Measurements from ENCODE around the gene AP3B1. TPM values are rescaled to one million over a fixed set of nuclear protein-coding genes. Genes with fewer than 3 reads are reported as not detected.

AP3B1 gene
- polyA plus RNA-seq, 1 experiment: 67.0 TPM

DNA sequence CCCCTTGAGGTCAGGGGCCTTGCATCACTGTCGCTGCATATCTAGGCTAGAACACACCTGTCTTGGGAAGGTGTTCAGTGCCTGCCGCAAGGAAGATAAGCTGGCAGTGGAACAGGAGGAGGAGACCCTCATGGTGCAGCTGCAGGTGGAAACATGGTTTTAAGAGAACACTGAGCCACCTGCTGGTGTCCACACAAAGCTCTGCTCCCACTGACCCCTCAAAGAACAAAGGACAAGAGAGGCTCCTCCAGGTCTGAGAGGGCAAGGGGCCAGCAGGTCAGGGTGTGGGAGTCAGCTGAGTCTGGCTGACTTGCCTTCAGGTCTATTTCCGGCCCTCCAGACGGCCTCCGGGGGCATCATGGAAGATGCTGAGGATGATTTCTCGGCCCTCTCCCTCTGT, 308.2 kb downstream of the AP3B1 start:
- TF ChIP-seq, protein P1, sequence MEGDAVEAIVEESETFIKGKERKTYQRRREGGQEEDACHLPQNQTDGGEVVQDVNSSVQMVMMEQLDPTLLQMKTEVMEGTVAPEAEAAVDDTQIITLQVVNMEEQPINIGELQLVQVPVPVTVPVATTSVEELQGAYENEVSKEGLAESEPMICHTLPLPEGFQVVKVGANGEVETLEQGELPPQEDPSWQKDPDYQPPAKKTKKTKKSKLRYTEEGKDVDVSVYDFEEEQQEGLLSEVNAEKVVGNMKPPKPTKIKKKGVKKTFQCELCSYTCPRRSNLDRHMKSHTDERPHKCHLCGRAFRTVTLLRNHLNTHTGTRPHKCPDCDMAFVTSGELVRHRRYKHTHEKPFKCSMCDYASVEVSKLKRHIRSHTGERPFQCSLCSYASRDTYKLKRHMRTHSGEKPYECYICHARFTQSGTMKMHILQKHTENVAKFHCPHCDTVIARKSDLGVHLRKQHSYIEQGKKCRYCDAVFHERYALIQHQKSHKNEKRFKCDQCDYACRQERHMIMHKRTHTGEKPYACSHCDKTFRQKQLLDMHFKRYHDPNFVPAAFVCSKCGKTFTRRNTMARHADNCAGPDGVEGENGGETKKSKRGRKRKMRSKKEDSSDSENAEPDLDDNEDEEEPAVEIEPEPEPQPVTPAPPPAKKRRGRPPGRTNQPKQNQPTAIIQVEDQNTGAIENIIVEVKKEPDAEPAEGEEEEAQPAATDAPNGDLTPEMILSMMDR (IDR thresholded peaks at IDR 0.05; ENCODE audit: low read depth, low read length): no peak
- Histone ChIP-seq H3K9me3 (ENCODE audit: control insufficient read depth, insufficient read depth, low read length) (no peaks in the 10 kb centered on the region; the same call in 1 of the 2 replicates), H3K4me3 (ENCODE audit: low read depth, low read length) (no peak overlapping the region), H3K27ac (ENCODE audit: low read depth, low read length) (no peak overlapping the region), H3K27me3 (ENCODE audit: control insufficient read depth, insufficient read depth, low read length) (peaks cover 6% of the 10 kb centered on the region)
- DNase-seq (ENCODE audit: low read depth, low spot score): no peak
- CTCF ChIA-PET: no interaction called here
- POLR2A ChIA-PET: no interaction called here

DNA sequence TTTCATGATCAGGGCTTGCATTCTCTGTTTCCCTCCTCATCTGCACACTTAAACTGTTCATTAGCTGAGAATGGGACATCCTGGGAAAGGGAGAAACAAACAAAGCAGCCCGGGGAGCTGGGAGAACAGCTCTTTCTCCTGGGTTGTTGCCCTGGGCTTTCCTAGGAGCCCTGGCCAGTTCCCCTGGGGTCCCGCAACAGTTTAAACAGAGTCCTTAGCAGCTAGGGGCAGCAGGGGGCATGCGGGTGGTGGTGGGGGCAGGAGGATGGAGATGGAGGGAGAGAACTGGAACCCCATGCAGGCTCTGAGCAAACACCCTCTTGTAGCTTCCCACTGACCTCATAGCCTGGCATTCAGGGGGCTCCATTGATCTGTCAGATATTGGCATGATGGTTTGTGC, 309.3 kb downstream of the AP3B1 start:
- CTCF ChIA-PET: interaction anchor here (1.2 to 1.5 kb wide), 2 partner anchors 16 to 24 kb away, joined by 3 read pairs; no protein-coding TSS in a partner anchor

DNA sequence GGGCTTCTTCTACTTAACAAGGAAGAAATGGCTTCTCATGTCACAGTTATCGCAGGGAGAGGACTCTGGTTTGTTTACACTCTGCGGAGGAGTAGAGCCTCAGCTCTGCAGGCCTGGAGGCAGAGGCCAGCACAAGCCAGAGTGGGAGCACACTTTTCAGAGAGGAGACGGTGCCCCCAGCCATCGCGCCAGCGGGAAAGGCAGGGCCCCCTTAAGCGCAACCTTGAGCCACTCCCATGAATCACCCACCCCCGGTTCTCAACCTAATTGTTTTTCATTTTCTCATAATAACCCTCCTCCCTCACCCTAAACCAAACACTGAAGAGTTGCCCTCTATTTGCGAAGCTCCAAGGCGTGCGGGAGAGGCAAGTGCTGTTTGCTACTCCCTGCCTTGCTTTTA, 309.9 kb downstream of the AP3B1 start:
- POLR2A ChIA-PET: no interaction called here
- Histone ChIP-seq H3K4me3 (ENCODE audit: low read depth, low read length) (no peak overlapping the region), H3K27ac (ENCODE audit: low read depth, low read length) (no peak overlapping the region), H3K27me3 (ENCODE audit: control insufficient read depth, insufficient read depth, low read length) (peaks cover 16% of the 10 kb centered on the region), H3K9me3 (ENCODE audit: control insufficient read depth, insufficient read depth, low read length) (no peaks in the 10 kb centered on the region; the same call in 1 of the 2 replicates)
- CTCF ChIA-PET: interaction anchor here (1.2 to 1.5 kb wide), 2 partner anchors 16 to 25 kb away, joined by 3 read pairs; no protein-coding TSS in a partner anchor
- no peak for DNase-seq (ENCODE audit: low read depth, low spot score)
- TF ChIP-seq, protein P1 (IDR thresholded peaks at IDR 0.05; ENCODE audit: low read depth, low read length): no peak

More for the DNA sequence above, 309.3 kb downstream of the AP3B1 start:
- Histone ChIP-seq H3K27me3 (ENCODE audit: control insufficient read depth, insufficient read depth, low read length) (peaks cover 10% of the 10 kb centered on the region), H3K4me3 (ENCODE audit: low read depth, low read length) (no peak overlapping the region), H3K27ac (ENCODE audit: low read depth, low read length) (no peak overlapping the region), H3K9me3 (ENCODE audit: control insufficient read depth, insufficient read depth, low read length) (no peaks in the 10 kb centered on the region; the same call in 1 of the 2 replicates)
- no peak for DNase-seq (ENCODE audit: low read depth, low spot score)
- TF ChIP-seq, protein P1 (IDR thresholded peaks at IDR 0.05; ENCODE audit: low read depth, low read length): no peak
- POLR2A ChIA-PET: no interaction called here

DNA sequence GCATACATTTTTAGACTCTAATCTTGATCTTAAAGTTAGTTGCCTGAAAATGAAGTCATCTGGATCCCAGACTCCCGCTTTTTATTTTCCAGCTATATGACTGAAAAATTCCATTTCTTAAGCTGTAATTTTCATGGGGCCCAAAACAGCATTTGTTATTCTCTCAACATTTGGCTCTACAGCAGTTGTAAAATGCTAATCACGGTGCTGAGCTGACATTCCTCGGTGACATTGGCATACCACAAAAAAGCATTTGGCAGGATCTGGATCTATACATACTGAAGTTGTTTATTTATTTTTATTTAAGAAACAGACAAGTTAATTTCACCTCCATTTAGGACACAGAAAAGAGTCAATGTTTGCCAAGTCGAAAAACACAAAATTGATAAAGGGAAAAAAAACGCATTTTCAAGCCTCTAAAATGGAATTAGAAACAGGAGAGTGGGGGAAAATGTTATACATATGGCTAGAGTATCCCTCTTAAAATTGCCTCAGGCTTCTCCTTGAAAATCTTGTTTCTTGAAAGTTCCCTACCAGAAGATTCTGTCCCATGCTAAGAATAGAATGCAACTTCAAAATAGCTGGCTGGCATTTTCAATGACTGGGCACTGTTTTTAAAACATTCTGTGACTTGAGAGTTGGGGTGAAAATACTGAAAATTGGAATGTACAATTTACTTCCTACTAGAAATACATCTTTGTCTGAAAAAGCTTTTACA, 310.9 kb downstream of the AP3B1 start:
- TF ChIP-seq, protein P1 (IDR thresholded peaks at IDR 0.05; ENCODE audit: low read depth, low read length): no peak
- no peaks in the 10 kb centered on the region; the same call in 1 of the 2 replicates for H3K9me3 ChIP-seq (ENCODE audit: control insufficient read depth, insufficient read depth, low read length)
- POLR2A ChIA-PET: no interaction called here
- no peak overlapping the region for H3K27ac ChIP-seq (ENCODE audit: low read depth, low read length)
- DNase-seq (ENCODE audit: low read depth, low spot score): no peak
- peaks cover 16% of the 10 kb centered on the region for H3K27me3 ChIP-seq (ENCODE audit: control insufficient read depth, insufficient read depth, low read length)
- CTCF ChIA-PET: interaction anchor here (1.5 kb wide), 1 partner anchor 17 kb away, joined by 3 read pairs; no protein-coding TSS in a partner anchor
- H3K4me3 ChIP-seq (ENCODE audit: low read depth, low read length): no peak overlapping the region

DNA sequence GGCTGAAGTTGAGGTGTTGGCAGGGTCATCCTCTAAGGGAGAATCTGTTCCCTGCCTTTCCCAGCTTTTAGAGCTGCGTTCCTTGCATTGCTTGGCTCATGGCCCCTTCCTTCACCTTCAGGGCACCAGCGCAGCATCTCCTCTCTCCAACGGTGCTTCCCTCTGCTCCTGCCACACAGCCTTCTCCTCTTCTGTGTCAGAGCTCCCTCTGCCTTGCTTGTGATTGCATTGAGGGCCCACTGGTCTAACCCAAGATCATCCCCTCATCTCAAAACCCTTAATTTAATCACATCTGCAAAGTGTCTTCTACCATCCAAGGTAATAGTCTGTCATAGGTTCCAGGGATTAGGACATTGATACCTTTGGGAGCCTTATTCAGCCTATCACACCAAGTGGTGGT, 312.7 kb downstream of the AP3B1 start:
- no peak overlapping the region for H3K27ac ChIP-seq (ENCODE audit: low read depth, low read length)
- POLR2A ChIA-PET: no interaction called here

More for the DNA sequence above, 312.7 kb downstream of the AP3B1 start:
- H3K9me3 ChIP-seq (ENCODE audit: control insufficient read depth, insufficient read depth, low read length): no peaks in the 10 kb centered on the region; the same call in 1 of the 2 replicates
- H3K27me3 ChIP-seq (ENCODE audit: control insufficient read depth, insufficient read depth, low read length): peaks cover 21% of the 10 kb centered on the region
- TF ChIP-seq, protein P1 (IDR thresholded peaks at IDR 0.05; ENCODE audit: low read depth, low read length): no peak
- CTCF ChIA-PET: no interaction called here
- no peak for DNase-seq (ENCODE audit: low read depth, low spot score)
- H3K4me3 ChIP-seq (ENCODE audit: low read depth, low read length): no peak overlapping the region

Data from AG04450 (cell line).